GM19043 (cell line): ENCODE results near the gene PPM1K.

Experiments used
- ATAC-seq: cut with Tn5 transposase; IDR thresholded peaks from one replicate; pipeline ENCODE4 v1.9.1; 2021; ENCODE audit warnings: low read depth; ENCODE audit not compliant: unreplicated experiment

Gene PPM1K

DNA sequence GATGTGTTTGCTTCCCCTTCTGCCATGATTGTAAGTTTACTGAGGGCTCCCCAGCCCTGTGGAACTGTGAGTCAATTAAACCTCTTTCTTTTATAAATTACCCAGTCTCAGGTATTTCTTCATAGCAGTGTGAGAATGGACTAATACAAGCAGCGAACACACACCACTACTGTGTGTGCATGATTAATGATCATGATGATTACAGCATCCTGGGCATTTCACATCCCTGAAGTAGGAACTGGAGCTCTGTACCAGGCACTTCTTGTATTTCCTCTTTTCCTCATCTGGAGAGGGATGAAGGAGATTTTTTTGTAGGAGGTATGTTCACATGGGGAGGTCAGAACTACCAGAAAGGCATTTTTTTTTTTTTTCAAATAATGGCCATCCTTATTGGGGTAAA, 60.8 kb downstream of the PPM1K start:
- ATAC-seq: no peak

DNA sequence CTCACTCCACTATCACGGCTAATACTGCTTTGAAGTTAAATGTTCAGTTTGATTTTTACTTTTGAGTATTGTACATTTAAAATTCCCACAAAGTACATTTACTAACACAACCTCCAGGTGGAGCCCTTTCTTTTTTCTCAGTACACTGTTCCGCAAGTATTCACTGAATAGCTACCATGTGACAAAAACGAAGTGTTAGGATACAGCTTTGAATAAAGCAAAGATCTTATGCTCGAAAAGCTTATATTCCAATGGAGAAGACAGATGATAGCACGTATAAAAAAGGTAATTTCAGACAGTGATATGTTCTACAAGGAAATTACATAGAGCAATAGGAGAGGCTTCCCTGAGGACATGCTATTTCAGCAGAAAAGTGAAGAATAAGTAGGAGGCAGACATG, 65.3 kb downstream of the PPM1K start:
- no peak for ATAC-seq

DNA sequence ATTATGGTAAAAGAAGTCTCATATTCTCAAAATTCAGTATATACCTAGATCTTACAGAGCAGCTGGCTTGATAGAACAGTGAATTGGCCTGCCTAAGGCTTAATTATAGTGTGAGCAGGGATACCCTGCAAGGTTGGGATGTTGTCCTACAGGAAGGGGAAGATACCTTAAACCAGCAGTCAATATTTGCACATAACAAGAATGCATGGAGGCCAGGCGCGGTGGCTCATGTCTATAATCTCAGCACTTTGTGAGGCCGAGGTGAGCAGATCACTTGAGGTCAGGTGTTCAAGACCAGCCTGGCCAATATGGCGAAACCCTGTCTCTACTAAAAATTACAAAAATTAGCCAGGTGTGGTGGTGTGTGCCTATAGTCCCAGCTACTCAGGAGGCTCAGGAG, 67.2 kb downstream of the PPM1K start:
- no peak for ATAC-seq

DNA sequence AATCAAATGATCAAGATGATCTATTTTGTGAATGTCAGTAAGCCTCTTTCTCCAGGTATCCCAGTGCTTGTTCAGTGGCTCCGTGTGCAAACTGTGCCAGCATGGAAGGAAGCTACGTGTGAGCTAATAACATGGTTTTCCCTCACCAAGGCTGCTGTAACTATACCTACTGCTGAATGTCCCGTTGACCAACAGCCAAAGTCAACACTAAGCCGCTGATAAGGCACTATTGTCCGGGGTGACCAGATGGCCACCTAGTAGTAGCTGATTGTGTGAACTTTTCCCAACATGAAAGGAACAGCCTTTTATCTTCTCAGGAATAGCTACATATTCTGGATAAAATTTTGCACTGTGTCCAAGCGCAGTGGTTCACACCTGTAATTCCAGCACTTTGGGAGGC, 68.0 kb downstream of the PPM1K start:
- ATAC-seq: no peak

DNA sequence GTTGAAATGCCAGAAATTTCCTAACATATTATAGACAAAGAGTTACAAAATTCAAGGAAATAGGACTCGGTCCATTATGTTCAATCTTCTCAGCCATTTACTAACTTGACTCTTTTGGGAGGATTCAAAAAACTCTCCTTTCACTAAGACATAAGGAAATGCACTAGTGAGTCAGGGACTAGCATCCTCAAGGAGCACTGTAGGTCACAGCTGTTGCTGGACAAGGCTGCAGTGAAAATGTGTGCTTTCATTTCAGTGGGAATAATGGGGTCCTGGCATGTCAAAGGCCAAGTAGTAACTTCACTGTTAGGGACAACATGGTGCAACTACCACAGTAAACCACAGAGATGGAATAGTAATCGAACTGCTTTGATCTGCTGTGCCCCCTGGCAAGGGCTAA, 69.0 kb downstream of the PPM1K start:
- ATAC-seq: no peak

DNA sequence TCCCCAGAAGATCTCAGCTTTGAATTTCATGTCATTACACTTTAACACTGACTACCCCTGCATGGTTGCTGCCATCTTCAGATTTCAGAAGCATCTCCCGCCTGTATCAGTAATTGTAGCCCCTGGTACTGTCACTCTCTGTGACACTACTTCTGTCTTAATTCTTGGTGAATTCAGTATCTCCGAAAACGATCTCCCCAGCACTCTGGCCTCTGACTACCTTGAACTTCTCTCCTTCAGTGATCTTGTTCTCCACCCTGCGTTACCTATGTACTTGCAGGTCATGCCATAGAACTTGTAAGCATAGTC, 72.2 kb downstream of the PPM1K start:
- peak; percentile 23 for ATAC-seq

DNA sequence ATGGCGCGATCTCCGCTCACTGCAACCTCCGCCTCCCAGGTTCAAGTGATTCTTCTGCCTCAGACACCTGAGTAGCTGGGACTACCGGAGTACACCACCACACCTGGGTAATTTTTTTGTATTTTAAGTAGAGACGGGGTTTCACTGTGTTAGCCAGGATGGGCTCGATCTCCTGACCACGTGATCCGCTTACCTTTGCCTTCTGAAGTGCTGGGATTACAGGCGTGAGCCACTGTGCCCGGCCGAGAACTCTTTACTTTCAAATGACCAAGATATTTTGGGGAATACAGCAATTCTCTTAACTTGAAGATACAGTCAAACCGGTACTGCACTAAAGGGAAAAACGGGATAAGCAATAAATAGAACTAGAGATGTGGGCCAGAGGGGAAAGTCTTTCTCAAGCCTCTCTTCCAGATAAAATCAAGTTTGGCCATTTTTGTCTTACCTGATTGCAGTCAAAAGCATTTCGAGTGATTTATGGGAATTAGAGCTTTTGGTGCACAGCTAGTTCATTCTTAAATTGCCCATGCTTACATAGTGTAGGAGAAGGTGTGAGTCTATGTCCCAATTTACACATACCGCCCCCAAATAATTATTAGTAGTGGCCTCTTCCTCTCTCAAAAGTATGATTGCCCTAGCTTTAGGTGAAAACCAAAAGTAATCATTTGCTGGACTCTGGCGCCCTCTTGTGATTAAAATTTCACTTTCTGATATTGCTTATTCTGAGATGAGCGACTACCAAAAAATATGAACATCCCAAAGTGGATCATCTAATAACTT, 72.7 kb downstream of the PPM1K start:
- peak; percentile 53 for ATAC-seq

DNA sequence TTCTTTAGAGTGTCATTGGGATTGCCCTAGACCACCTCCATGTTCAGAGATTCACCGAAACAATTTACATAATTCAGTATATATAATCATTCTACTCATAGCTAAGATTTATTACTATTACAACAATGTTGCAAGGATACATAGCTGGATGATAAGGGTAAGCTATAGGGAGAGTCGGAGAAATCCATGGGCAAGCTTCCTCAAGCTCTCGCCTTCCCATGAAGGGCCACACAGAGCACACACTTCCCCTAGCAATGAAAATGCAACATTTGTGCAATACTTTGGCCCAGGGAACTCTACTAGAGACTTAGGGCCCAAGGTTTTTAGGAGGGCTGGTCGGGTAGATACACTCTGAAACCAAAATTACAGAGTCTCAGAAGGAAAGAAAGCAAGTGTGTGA, 76.2 kb downstream of the PPM1K start:
- no peak for ATAC-seq
